ENCODE data around the gene TACR1. TPM values are rescaled to one million over a fixed set of nuclear protein-coding genes. Genes with fewer than 3 reads are reported as not detected.

Gene TACR1
- total and polyA plus RNA-seq, 2 of the 13 experiments (the other 11 are each of a cell fraction or from before 2014, with no cell fraction given): not detected

GRCh38 chr2:75199428-75200011 is at the start of gene TACR1 (continued):
- no peak for TF ChIP-seq TRIM24 (CRISPR knock-in tag; IDR thresholded peaks at IDR 0.05)
- no peak for TF ChIP-seq ZNF224 (CRISPR knock-in tag; IDR thresholded peaks at IDR 0.05)
- no peak for TF ChIP-seq KDM6A (CRISPR knock-in tag; IDR thresholded peaks at IDR 0.05; ENCODE audit: low read depth)
- TF ChIP-seq ETV5 (CRISPR knock-in tag; IDR thresholded peaks at IDR 0.05; ENCODE audit: borderline replicate concordance): no peak
- peak; percentile 84 for TF ChIP-seq CTCF (CRISPR knock-in tag; IDR thresholded peaks at IDR 0.05)
- no peak for TF ChIP-seq SOX13 (IDR thresholded peaks at IDR 0.05)
- TF ChIP-seq SOX13 (CRISPR knock-in tag; conservative IDR thresholded peaks at IDR 0.05 in 1 of 2, IDR thresholded peaks at IDR 0.05 in 1 of 2): no peak
- TF ChIP-seq REL (CRISPR knock-in tag; conservative IDR thresholded peaks at IDR 0.05): no peak
- no peak for TF ChIP-seq MYNN (CRISPR knock-in tag; IDR thresholded peaks at IDR 0.05; ENCODE audit: low read depth)
- TF ChIP-seq ZBTB7A (CRISPR knock-in tag; IDR thresholded peaks at IDR 0.05): no peak
- no peak for TF ChIP-seq PLSCR1 (CRISPR knock-in tag; IDR thresholded peaks at IDR 0.05; ENCODE audit: borderline replicate concordance)
- TF ChIP-seq SOX5 (CRISPR knock-in tag; IDR thresholded peaks at IDR 0.05; ENCODE audit: borderline replicate concordance): no peak
- TF ChIP-seq RARG (CRISPR knock-in tag; IDR thresholded peaks at IDR 0.05; ENCODE audit: low read depth): no peak
- no peak for TF ChIP-seq ZFP62 (CRISPR knock-in tag; IDR thresholded peaks at IDR 0.05)
- TF ChIP-seq ZNF124 (CRISPR knock-in tag; IDR thresholded peaks at IDR 0.05): no peak
- TF ChIP-seq ZNF333 (CRISPR knock-in tag; IDR thresholded peaks at IDR 0.05; ENCODE audit: borderline replicate concordance): no peak
- TF ChIP-seq ZC3H13 (CRISPR knock-in tag; IDR thresholded peaks at IDR 0.05): no peak
- TF ChIP-seq GTF2F1 (IDR thresholded peaks at IDR 0.05; ENCODE audit: low read length): no peak
- no peak for TF ChIP-seq ZNF597 (CRISPR knock-in tag; IDR thresholded peaks at IDR 0.05)
- no peak for TF ChIP-seq SP5 (CRISPR knock-in tag; IDR thresholded peaks at IDR 0.05; ENCODE audit: borderline replicate concordance, low read depth)
- no peak for TF ChIP-seq DMTF1 (CRISPR knock-in tag; IDR thresholded peaks at IDR 0.05)
- TF ChIP-seq HNRNPLL (IDR thresholded peaks at IDR 0.05; ENCODE audit: low read depth, low read length, poor library complexity, severe bottlenecking): peak; percentile 98
- TF ChIP-seq ZNF484 (CRISPR knock-in tag; IDR thresholded peaks at IDR 0.05; ENCODE audit: borderline replicate concordance, low read depth): no peak
- no peak for TF ChIP-seq ZSCAN31 (CRISPR knock-in tag; IDR thresholded peaks at IDR 0.05; ENCODE audit: low read depth)
- TF ChIP-seq ZNF383 (CRISPR knock-in tag; IDR thresholded peaks at IDR 0.05; ENCODE audit: borderline replicate concordance): 0 out of 2 replicates have a peak, but pooled peaks have one; percentile 46
- TF ChIP-seq TEAD3 (CRISPR knock-in tag; optimal IDR thresholded peaks at IDR 0.05; ENCODE audit: borderline replicate concordance): peak; percentile 44
- no peak for TF ChIP-seq KLF6 (CRISPR knock-in tag; IDR thresholded peaks at IDR 0.05)
